ENCODE data around the gene ALLC.

ALLC gene

DNA sequence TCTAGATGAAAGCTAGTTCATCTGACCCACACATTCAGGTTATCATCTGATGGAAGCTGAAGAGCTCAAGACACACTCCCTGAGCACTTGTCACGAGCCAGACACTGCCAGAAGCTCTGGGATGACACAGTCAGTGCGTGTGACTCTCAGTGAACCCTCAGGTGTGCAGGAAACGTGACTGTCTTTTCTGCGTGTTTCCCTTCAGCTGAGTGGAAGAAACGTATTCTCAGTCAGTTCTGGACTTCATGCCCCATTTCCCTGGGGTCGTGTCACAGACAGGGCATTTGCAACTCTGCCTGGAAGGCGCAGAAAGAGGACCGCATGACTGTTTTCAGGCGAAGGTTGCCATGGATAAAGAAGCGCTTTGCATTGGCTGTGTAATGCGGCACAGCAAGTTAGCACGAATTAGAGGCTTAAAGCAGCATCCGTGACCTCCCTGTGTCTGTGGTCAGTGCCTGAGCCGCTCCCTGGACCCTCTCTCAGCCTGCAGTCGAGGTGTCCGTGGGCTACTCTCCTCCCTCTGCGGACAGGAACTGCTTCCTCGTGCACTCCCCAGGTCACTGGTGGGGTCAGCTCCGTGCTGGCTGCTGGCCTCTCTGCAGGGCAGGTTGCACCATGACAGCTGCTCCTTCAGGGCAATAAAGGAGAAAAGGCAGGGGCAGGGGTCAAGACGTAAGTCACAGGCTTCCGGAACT lies 3.3 kb upstream of the ALLC start:
- no peak for DNase-seq (ENCODE audit: low read depth in 3 of 3)

DNA sequence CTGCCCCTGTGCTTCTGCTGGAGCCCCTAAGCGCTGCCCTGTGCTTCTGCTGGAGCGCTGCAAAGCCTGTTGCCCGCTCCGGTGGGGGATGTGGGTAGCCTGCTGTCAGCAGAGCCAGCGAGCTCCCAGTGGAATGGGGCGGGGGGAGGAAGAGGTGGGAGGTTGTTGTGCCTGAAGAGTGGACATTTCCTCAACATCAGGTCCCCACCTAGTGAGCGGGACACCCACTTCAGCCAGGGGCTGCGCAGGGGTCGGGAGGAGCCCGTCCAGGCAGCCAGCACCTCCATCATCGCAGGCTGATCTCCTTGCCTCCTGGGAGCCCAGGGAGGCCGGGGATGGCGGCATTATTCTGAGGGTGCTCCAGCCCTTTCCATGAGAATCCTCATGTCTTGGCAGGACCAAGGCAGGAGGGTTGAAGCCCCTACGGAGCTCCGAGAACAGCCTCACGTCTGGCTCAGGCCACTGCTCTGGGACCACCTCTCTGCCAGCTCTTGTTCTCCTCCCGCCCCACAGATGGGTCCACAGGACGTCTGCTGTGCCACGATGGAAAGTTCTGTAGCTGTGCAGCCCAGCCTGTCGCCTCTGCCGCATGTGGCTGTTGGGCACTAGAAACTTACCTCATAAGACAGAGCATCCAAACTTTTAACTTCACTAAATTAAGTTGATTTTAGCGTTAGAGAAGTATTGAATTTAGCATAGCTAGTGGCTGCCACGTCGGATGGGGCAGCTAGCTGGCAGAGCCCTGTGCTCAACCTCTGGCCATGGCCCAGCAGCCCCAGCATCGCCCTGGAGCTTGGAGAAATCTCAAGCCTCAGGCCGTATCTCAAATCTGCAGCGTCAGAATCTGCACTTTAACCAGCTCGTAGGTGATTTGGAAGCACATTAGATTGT lies 1.9 kb upstream of the ALLC start:
- no peak for DNase-seq (ENCODE audit: low read depth in 3 of 3)

DNA sequence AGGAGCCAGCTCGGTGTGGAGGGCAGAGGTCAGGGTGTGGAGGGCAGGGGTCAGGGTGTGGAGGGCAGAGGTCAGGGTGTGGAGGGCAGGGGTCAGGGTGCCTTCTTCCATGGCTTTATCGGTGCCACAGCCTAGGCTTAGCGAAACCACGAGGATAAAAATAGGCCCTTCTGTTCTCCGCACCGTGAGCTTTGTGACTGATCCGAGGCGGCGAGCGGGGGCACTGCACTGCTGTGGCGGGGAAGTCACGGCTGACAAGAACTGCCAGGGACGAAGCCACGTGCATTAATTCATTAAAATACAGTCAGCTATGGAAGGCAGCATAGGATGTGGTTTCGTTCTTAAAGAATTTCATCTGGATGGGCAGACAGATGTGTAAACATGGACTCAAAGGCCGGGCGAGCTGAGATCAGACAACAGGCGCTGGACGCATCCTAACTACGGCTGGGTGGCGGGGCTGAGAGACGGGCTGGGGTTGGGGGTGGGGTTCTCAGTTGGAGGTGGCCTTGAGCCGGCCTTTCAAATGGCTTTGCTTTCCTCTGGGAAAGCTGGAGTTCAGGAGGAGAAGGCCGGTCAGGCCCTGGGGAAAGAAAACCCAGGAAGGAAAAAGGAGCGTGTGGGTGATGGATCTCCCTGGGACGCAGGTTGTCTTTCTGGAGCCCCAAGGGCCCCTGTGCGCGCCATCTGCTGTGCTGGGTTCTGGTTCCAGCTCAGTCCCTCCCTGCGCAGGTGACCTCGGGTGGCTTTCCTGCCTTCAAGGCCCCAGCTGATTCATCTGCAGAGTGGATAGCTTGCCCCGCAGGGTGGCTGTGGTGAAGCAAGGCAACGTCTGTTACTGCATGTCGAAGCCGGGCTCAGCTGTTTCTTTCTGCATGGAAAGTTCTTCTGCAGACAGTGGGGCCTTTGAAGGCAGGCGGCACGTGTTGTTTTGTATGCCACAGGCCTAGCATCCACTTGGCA lies 958 bp upstream of the ALLC start:
- DNase-seq (ENCODE audit: low read depth in 3 of 3): no peak

DNA sequence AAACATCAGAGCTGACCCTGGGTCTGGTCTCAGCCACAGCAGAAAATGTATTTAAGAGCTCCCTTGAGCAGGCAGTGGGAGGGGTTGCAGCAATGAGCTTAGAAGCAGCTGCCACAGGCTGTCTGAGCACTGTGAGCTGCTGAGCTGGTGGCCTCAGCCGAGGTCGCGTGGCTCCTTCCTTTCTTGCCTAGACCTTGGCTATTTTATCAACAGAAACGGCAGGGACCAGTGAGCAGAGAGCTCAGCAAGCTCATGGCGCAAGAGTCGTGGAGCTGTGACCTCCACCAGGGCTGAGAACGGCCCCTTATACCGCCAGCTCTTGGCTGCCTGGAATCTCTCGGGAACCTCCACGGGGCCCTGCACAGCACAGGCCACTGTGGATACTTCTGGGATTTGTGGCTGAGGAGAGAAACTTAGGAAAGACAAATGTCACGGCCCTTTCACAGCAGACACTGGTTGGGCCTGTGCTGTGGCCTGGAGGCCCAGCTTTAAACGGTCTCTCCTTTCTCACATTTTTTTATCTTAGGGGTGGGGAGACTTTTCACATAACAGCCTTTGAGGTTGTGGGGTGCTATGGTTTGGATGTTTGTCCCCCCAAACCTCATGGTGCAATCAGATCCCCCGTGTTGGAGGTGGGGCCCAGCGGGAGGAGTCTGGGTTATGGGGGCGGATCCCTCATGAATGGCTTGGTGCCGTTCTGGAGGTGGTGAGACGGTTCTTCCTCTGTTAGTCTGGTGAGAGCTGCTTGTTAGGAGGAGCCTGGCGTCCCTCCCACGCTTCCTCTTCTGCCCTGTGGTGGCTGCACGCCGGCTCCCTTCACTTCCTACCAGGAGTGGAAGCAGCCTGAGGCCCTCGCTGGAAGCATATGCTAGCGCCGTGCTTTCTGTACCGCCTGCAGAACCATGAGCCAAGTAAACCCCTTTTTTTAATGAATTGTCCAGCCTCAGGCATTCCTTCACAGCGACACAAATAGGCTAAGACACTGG lies 1.7 kb downstream of the ALLC start:
- DNase-seq (ENCODE audit: low read depth in 3 of 3): no peak

DNA sequence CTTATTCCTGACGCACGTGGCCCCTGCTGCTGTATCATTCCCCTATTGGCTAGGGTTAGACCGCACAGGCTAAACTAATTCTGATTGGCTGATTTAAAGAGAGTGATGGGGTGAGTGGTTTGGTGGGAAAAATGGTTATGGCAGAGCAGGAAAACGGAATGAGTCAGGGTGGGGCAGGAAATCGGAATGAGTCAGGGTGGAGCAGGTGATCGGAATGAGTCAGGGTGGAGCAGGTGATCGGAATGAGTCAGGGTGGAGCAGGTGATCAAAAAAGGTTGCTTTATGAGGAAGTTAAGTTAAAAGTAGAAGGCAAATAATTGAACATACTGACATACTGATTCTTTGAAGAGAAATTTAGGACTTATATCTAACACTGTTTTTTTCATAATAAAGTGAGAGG lies 2.6 kb downstream of the ALLC start:
- DNase-seq (ENCODE audit: low read depth in 3 of 3): peak in 1 of 3 donors; percentile 22

DNA sequence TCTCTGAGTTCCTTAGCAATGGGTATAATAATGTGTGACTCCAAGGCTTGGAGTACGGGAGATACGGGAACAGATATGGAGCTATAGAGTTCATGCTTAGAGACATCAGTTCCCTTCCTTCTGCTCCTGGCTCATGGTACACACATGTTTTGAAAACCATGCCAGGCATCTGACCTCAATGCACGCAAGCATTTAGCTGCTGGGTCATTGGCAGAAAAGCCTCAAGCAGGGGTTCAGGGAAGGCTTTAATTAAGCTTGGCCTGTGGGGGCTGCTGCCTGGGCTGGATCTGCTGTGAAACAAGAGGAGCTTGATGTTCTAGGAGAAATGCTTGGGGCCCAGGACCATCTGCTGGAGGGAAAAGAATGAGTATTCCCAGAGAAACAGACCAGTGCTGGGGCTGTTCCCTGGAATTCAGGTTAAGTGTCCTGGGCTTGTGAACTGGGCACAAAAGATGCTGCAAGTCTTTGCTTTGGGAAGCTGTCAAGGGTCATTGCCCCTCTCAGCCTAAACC lies 3.2 kb downstream of the ALLC start:
- no peak for DNase-seq (ENCODE audit: low read depth in 3 of 3)

DNA sequence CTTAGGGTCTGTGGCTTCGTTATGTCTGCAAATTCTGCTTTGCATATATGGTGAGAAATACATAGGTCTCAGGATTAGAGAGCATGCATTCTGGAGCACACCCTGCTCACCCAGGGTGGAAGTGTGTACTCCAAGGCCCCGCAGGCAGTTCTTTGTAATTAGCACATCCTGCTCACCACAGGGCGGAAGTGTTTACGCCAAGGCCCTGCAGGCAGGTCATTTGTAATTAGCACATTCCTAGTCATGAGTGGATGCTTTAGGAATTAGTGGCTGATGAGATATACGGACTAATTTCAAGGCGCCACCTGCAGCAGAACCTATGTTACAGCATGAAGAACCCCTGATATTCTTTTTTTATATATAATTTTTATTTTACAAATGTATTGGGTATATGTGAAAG lies 4.2 kb downstream of the ALLC start:
- no peak for DNase-seq (ENCODE audit: low read depth in 3 of 3)

DNA sequence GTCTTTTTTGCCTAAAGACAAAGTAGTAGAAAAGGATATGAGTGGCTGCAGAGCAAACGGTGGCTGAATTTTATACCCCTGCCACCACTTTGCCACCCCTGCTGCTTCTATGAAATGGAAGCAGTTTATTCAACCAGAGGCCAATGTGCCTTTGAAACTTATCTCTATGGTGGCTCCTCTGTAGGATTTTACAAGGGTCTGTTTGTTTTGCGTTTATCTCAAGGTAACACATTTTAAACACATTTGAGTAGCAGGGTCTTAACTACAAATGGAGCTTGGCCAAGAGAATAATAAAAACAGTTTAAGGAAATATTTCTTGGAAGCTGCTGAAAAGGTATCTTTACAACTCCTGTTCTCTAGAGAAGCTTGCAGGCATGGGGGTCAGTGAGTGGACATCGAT lies 6.1 kb downstream of the ALLC start:
- DNase-seq (ENCODE audit: low read depth in 3 of 3): no peak

DNA sequence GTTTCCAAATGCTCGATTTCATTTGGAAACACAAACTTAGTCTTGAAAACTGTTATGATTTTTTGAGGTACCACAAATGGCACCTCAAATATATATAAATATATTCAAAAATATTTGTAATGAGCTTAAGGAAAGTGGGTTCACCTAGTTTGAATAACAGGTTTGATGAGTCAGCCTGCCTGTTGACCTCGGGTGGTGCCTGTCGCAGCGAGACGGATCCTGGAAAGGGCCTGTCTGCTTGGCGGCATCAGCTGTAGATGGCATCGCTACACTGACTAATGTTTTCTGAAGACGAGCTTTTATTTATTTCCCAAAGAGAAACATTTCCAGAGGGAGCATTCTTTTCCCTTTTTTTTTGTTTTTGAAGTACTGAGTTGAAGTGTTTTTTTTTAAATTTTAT lies 6.9 kb downstream of the ALLC start:
- DNase-seq (ENCODE audit: low read depth in 3 of 3): no peak

DNA sequence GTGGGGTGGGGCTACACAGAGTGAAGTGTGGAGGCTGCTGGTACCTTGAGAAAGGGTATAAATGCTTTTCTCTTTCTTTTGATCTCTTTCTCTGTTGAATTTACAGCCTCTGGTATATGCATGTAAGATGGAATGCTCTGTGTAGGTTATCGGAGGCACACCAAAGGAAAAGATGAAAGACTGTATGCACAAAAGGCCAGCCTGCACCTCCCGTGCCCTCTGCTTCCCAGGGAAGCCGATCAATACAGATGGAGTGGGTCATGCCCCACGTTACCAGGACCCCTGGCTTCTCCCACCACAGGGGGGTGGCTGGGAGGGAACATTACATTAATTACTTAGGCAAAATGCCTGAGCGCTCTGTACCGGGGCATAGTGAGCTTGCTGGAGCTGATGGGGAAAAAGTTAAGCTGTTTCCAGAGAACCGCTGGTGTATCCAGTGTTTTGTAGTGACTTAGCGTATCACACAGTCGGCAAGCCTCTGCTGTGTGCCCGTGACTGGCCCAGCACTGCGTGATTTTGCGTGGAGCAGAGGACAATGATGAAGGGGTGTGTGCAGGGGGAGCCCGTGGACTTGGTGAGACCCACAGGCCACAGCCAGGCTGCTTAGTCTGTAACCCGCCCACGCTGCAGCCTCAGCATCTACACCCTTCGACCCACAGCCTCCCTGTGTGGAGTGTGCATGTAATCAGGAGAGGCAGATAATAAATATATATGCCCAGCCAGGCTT lies 8.0 kb downstream of the ALLC start:
- no peak for DNase-seq (ENCODE audit: low read depth in 3 of 3)

DNA sequence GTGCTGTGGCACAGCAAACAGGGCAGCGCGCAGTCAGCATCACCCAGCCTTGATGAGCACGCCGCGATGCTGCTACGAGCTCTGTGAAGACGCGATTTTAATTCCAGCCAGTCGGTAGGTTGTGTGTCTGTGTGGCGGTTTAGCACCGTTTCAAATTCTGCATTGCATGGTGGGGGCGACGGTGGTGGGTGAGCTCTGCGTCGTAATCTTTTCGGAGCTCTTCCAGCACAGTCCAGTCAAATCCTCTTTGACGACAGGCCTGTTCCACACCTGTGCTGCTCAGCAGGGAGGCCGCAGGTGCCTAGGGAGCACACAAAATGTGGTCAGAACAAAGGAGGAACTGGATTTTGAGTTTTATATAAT lies 8.6 kb downstream of the ALLC start:
- no peak for DNase-seq (ENCODE audit: low read depth in 3 of 3)

DNA sequence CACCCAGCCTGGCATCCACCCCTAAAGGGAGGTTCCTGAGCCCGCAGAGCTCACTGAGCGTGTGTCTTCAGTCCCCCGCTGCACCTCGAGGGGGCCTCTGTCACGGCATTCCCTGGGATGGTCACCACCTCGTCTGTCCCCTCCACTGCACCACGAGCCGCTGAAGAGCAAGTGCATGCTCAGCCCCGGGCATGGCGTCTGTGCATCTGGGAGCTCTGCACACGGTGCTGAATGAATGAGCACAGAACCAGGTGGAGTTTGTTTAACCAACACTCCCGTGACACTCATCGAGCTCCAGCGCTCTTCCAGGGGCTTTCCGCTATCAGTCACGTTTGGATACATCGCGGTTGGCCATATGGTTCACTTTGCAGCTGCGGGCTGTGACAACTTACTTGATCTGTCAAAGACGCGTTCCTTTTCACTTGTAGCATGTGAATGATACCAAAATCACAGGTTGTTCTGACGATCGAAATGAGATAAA lies 9.2 kb downstream of the ALLC start:
- DNase-seq (ENCODE audit: low read depth in 3 of 3): no peak

DNA sequence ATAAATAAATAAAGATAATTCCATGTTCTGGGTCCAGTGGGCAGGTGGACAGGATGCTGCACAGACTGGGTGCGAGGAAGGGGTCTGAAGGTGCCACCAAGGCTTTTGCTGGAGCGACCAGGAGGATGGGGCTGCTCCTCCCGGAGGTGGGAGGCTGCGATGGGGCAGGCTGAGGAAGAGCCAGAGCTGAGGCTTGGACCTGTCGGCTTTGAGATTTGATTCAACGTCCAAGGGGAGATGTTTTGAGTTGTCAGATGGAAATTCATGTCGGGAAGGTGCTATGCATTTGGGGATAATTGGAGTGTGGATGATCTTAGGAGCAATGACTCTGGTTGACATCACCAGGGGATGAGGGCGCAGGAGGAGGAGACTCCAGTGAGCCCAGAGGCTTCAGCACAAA lies 11.7 kb downstream of the ALLC start:
- no peak for DNase-seq (ENCODE audit: low read depth in 3 of 3)

DNA sequence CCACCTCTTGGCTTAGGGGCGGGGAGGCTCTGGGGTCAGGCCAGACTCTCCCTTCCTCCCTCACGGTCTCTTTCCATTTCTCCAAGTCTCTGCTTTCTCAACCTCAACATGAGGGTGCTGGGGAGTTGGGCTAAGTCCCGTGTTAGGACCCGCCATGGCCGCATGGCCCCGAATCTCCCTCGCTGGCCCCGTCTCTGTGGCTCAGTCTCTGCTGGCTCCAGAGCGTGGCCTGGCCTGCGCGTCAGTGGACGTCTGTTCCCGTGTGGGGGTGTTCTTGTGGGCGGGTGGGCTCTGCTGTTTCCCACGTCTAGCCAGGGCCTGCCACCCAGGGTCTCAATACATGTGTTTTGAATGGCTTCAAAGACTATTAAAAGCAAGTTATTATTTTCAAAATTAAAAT lies 12.4 kb downstream of the ALLC start:
- no peak for DNase-seq (ENCODE audit: low read depth in 3 of 3)

DNA sequence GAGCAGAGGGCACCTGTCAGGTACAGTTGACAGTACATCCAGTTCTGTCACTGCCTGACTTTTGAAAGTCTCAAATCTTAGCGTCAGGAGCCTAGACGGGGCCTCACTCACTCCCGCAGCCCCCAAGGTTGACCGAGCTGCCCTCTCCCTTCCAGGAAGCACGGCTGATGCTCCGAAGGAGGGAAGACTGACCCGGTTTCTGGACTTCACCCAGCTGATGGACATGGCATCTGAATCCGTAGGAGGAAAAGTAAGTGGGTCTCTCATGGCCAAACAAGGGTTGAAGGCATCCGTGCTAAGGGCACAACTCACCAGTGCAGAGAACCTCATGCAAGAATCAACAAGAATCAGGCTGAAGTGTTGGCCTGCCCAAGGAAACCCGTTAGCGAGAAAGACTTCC lies 12.9 kb downstream of the ALLC start:
- no peak for DNase-seq (ENCODE audit: low read depth in 3 of 3)

DNA sequence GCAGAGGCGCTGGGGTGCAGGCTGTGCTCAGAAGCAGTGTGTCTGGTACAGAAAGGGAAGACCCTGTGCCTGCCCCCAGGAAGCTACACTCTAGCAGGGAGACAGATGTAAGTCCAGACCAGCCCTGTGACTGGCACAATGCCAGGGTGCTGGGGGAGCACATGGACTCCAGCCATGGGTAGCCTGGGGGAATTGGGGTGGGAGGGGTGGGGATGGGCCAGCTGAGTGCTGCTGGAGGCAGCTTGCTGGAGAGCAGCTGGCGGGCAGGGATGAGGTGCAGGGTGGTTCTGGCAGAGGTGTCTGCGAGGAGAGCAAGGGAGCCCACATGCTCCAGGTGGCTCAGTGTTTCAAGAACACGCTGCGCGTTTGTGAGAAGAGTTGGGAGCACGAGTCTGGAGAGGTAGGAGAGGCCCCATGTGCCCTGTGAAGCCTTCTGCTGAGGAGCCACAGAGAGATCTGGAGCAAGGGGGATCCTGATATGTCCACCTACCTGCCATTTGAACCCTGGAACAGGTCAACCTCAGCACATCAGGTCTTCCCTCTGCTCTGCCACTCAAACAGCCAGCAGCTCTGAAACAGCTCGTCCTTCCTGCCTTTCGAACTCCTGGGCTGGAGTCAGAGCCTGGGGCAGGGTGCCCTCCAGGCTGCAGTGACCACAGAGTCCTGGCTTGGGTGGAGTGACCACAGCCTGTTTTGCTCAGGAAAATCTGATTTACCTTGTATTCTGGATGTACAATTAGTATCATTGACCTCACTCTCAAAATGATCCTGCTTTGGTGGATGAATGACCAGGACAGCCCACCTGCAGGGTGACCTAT lies 15.1 kb downstream of the ALLC start:
- DNase-seq (ENCODE audit: low read depth in 3 of 3): no peak

DNA sequence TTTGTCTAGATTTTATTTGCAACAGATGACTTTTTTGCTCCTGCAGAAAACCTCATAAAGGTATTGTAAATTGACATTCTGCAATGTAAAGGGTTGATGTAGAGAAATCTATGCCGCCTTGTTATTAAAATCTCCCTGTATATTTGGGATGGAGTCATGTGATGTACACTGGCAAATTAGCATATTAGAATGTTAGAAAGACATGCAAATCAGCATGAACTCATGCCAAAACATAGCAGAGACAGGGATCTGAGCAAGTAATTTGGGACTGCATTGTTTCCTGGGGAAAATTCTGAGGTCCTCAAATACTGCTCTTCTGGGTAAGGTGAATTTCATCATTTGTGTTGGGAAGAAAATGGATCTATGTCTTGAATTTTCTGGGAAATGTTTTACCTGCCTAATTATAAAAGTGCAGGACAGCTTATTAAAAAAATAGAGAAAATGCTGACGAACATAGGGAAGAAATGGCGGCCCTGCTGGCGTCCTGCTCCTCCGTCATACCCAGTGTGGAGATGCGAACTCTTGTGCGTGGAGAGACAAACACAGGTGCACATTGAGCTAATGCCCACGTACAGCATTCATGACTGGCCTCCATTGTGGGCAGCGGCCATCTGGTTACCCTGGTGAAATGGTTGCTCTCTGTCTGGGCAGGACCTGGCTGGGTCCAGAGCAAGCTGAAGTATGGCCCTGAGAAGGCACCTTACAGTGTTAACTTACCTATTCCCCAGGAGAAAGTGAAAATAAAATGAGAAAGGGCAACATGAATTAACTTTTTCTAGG lies 16.3 kb downstream of the ALLC start:
- no peak for DNase-seq (ENCODE audit: low read depth in 3 of 3)

DNA sequence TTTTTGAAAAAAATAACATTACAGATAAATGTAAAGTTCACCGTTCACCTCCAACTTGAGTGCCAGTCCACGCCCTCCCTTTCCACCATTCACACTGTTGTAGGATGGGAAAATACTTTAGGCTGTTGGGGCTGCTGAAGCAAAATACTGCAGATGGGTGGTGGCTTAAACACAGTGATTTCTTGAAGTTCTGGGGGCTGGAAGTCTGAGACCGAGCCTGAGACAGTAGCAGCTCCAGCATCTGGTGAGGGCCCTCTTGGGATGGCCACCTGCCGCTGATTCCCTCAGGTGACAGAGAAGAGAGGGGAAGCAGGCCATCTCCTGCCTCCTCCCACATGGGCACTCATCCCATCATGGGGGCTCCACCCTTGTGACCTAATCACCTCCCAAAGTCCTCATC lies 17.7 kb downstream of the ALLC start:
- DNase-seq (ENCODE audit: low read depth in 3 of 3): no peak

Measured in stimulated activated CD4-positive, alpha-beta T cell treated with anti-CD3 and anti-CD28 coated beads, TNF-alpha, amount 100 ng/mL, for 48 hours (primary cell).